Breast epithelium (tissue), 3 donors: ENCODE results near the gene MYPOP.

Experiments used
- CTCF ChIP-seq, 3 donors: fragments of 450-650 bp; IDR thresholded peaks; one replicate each; pipeline ENCODE4 v1.5.1; 2016 to 2017; ENCODE audit warnings: antibody characterized with exemption in 3 of 3, mild to moderate bottlenecking in 3 of 3, moderate library complexity in 3 of 3
- POLR2A ChIP-seq: fragments of 450-650 bp; IDR thresholded peaks from one replicate; pipeline ENCODE4 v1.6.1; 2016; ENCODE audit warnings: antibody characterized with exemption, mild to moderate bottlenecking, moderate library complexity
- POLR2AphosphoS5 ChIP-seq, 3 donors: sonication (generic); formaldehyde crosslinking; IDR thresholded peaks; one replicate each; pipeline ENCODE4 v1.6.1; 2017; ENCODE audit warnings: antibody characterized with exemption in 3 of 3

GRCh38 chr19:45863840-45864628 is 38.4 kb downstream of the MYPOP start, which contains the start of gene FOXA3:
- no peak for TF ChIP-seq POLR2AphosphoS5 (IDR thresholded peaks at IDR 0.05)
- peak; percentile 25 to 47 (median 31) for TF ChIP-seq CTCF (IDR thresholded peaks at IDR 0.05)
- no peak for TF ChIP-seq POLR2A
